Measurements from ENCODE around the gene LRBA.

Gene LRBA

GRCh38 chr4:150247184-150247583 lies 767.9 kb downstream of the LRBA start:
- Histone ChIP-seq H4K20me1 (ENCODE audit: insufficient read depth, low read length) (no peaks in the 10 kb centered on the region), H3F3A (ENCODE audit: insufficient read depth, low read length) (no peaks in the 10 kb centered on the region; the same call in 1 of the 2 replicates), H2AFZ (ENCODE audit: low read length) (no peak overlapping the region), H3K27me3 (replicated peaks; ENCODE audit: insufficient read depth, low read length) (no peaks in the 10 kb centered on the region), H3K9ac (ENCODE audit: low read length) (no peak overlapping the region), H3K4me3 (ENCODE audit: low read length) (no peak overlapping the region), H3K36me3 (replicated peaks; ENCODE audit: insufficient read depth, low read length) (no peaks in the 10 kb centered on the region), H3K4me2 (ENCODE audit: low read depth, low read length) (no peak overlapping the region), H3K79me2 (ENCODE audit: low read length) (no peaks in the 10 kb centered on the region), H3K27ac (ENCODE audit: low read length) (no peak overlapping the region), H3K4me1 (ENCODE audit: low read length) (no peaks in the 10 kb centered on the region), H3K9me2 (replicated peaks; ENCODE audit: insufficient read depth, low read length) (no peaks in the 10 kb centered on the region), H3K9me3 (replicated peaks; ENCODE audit: insufficient read depth, low read length) (no peaks in the 10 kb centered on the region)
- TF ChIP-seq CTCF (IDR thresholded peaks at IDR 0.05; ENCODE audit: low read length) (no peak), EZH2phosphoT487 (IDR thresholded peaks at IDR 0.05; ENCODE audit: low read length) (no peak), EZH2 (optimal IDR thresholded peaks at IDR 0.05; ENCODE audit: low read depth, low read length) (no peak)
- no peak for DNase-seq

- H2AFZ ChIP-seq (ENCODE audit: low read length), result no peak overlapping the region
- no peaks in the 10 kb centered on the region for H3K36me3 ChIP-seq (replicated peaks; ENCODE audit: insufficient read depth, low read length)
- no peak overlapping the region for H3K9ac ChIP-seq (ENCODE audit: low read length)
- TF ChIP-seq CTCF (IDR thresholded peaks at IDR 0.05; ENCODE audit: low read length), result no peak
- no peak for TF ChIP-seq EZH2phosphoT487 (IDR thresholded peaks at IDR 0.05; ENCODE audit: low read length)
- no peak for TF ChIP-seq EZH2 (optimal IDR thresholded peaks at IDR 0.05; ENCODE audit: low read depth, low read length)
- no peaks in the 10 kb centered on the region for H3K79me2 ChIP-seq (ENCODE audit: low read length)
- H4K20me1 ChIP-seq (ENCODE audit: insufficient read depth, low read length), result no peaks in the 10 kb centered on the region
- no peaks in the 10 kb centered on the region; the same call in 1 of the 2 replicates for H3F3A ChIP-seq (ENCODE audit: insufficient read depth, low read length)
- H3K27me3 ChIP-seq (replicated peaks; ENCODE audit: insufficient read depth, low read length), result no peaks in the 10 kb centered on the region
- H3K9me2 ChIP-seq (replicated peaks; ENCODE audit: insufficient read depth, low read length), result no peaks in the 10 kb centered on the region
- no peaks in the 10 kb centered on the region for H3K9me3 ChIP-seq (replicated peaks; ENCODE audit: insufficient read depth, low read length)
- no peak overlapping the region for H3K27ac ChIP-seq (ENCODE audit: low read length)
- no peak overlapping the region for H3K4me3 ChIP-seq (ENCODE audit: low read length)
- no peak for DNase-seq
- H3K4me1 ChIP-seq (ENCODE audit: low read length), result no peaks in the 10 kb centered on the region
- H3K4me2 ChIP-seq (ENCODE audit: low read depth, low read length), result no peak overlapping the region
Observed at GRCh38 chr4:150244600-150244999, 770.5 kb downstream of the LRBA start.

GRCh38 chr4:150243932-150244331 lies 771.2 kb downstream of the LRBA start:
- no peaks in the 10 kb centered on the region for H3K9me2 ChIP-seq (replicated peaks; ENCODE audit: insufficient read depth, low read length)
- no peaks in the 10 kb centered on the region for H3K9me3 ChIP-seq (replicated peaks; ENCODE audit: insufficient read depth, low read length)
- H2AFZ ChIP-seq (ENCODE audit: low read length), result no peak overlapping the region
- no peaks in the 10 kb centered on the region for H3K27me3 ChIP-seq (replicated peaks; ENCODE audit: insufficient read depth, low read length)
- no peak overlapping the region for H3K27ac ChIP-seq (ENCODE audit: low read length)
- H3K9ac ChIP-seq (ENCODE audit: low read length), result no peak overlapping the region
- H3K79me2 ChIP-seq (ENCODE audit: low read length), result no peaks in the 10 kb centered on the region
- TF ChIP-seq CTCF (IDR thresholded peaks at IDR 0.05; ENCODE audit: low read length) (no peak), EZH2phosphoT487 (IDR thresholded peaks at IDR 0.05; ENCODE audit: low read length) (no peak), EZH2 (optimal IDR thresholded peaks at IDR 0.05; ENCODE audit: low read depth, low read length) (no peak)
- H3K4me3 ChIP-seq (ENCODE audit: low read length), result no peak overlapping the region
- no peaks in the 10 kb centered on the region for H4K20me1 ChIP-seq (ENCODE audit: insufficient read depth, low read length)
- H3K4me1 ChIP-seq (ENCODE audit: low read length), result no peaks in the 10 kb centered on the region
- no peak for DNase-seq
- no peak overlapping the region for H3K4me2 ChIP-seq (ENCODE audit: low read depth, low read length)
- no peaks in the 10 kb centered on the region; the same call in 1 of the 2 replicates for H3F3A ChIP-seq (ENCODE audit: insufficient read depth, low read length)
- H3K36me3 ChIP-seq (replicated peaks; ENCODE audit: insufficient read depth, low read length), result no peaks in the 10 kb centered on the region

Data from MM.1S (cell line).